Kidney (tissue), 14 donors: ENCODE data around the gene ELOVL6. TPM values are rescaled to one million over a fixed set of nuclear protein-coding genes. Genes with fewer than 3 reads are reported as not detected.

ENCODE experiments used
- DNase-seq, 5 donors: peaks; one replicate each; pipeline ENCODE4 v3.0.0-alpha.2; 2013 to 2020
- FAIRE-seq: peaks from 2 replicates; lab custom pipeline; 2012; peaks lifted over from hg19 to GRCh38; lab: Jason Lieb, UNC
- H3K27ac ChIP-seq, 2 donors: one replicate each; pipeline ENCODE4 v1.7.0; 2013; ENCODE audit warnings: low read depth in 2 of 2, low read length in 2 of 2, inconsistent platforms in 1 of 2
- H3K27me3 ChIP-seq: one replicate; pipeline ENCODE4 v1.7.1; 2013; ENCODE audit warnings: low read length, inconsistent platforms; ENCODE audit not compliant: control insufficient read depth, insufficient read depth
- H3K36me3 ChIP-seq, 3 donors: one replicate each; pipeline versions ENCODE4 v1.7.0 to v1.7.1; 2013; ENCODE audit warnings: low read length in 3 of 3, control low read depth in 1 of 3, inconsistent platforms in 1 of 3; ENCODE audit not compliant: insufficient read depth in 3 of 3, control insufficient read depth in 2 of 3
- H3K4me1 ChIP-seq, 3 donors: one replicate each; pipeline versions ENCODE4 v1.7.0 to v1.7.1; 2013; ENCODE audit warnings: low read length in 3 of 3, inconsistent platforms in 1 of 3, low read depth in 1 of 3; ENCODE audit not compliant: control insufficient read depth in 2 of 3, insufficient read depth in 2 of 3
- H3K4me3 ChIP-seq, 3 donors: one replicate each; pipeline versions ENCODE4 v1.7.0 to v1.8.1; 2013; ENCODE audit warnings: low read length in 3 of 3, control low read depth in 1 of 3, inconsistent platforms in 1 of 3
- H3K9ac ChIP-seq, 3 donors: one replicate each; pipeline versions ENCODE4 v1.7.0 to v1.7.1; 2013; ENCODE audit warnings: low read length in 3 of 3, control low read depth in 1 of 3, inconsistent platforms in 1 of 3
- H3K9me3 ChIP-seq, 3 donors: one replicate each; pipeline versions ENCODE4 v1.7.0 to v1.7.1; 2013; ENCODE audit warnings: low read length in 3 of 3, control low read depth in 1 of 3, inconsistent platforms in 1 of 3; ENCODE audit not compliant: control insufficient read depth in 2 of 3, insufficient read depth in 1 of 3
- intact Hi-C: fragments of 100-400 bp; cut with DNase I; formaldehyde crosslinking; loops from one replicate; pipeline ENCODE4 v1.11.1; 2022
- polyA plus RNA-seq: library from polyadenylated mRNA; stranded (reverse); fragments of 350-450 nt; fragmentation: Illumina TruSeq; extraction: RNeasy Lipid Tissue Mini Kit (QIAGEN cat#74804); gene quantifications from one replicate; pipeline ENCODE4 v1.2.3, GENCODE V29; 2014; ENCODE audit warnings: low read depth, low replicate concordance; ENCODE audit not compliant: insufficient read depth
- total RNA-seq: library from RNA; stranded (reverse); fragmentation: NEBNext Ultra II Directional; extraction: Animal tissue kit (Norgen Biotek cat#: 25700); gene quantifications from one replicate; pipeline ENCODE4 v1.2.1, GENCODE V29; 2021
- TF ChIP-seq, protein P1 (sequence below): IDR thresholded peaks from 3 replicates; pipeline ENCODE4 v1.5.1; 2012; ENCODE audit warnings: mild to moderate bottlenecking, moderate library complexity, borderline replicate concordance; ENCODE audit not compliant: insufficient read depth; ENCODE audit errors: extremely low read depth
- donor health status: control.
- donor health status: control.
- donor health status: control.
- donor health status: control.
- donor health status: control.
- donor health status: DM: yes; HTN: yes; CAD: no.
- donor health status: Normal renal cell carcinoma (clear cell type).

ELOVL6 gene
- total and polyA plus RNA-seq, 2 donors from 2014 or later: 10.7 to 21.5 TPM

GRCh38 chr4:110149089-110149488 is 49.3 kb downstream of the ELOVL6 start:
- Histone ChIP-seq H3K9me3 (peaks cover 0 to 4% (median 0%) of the 10 kb centered on the region in 3 donors), H3K4me1 (no peaks in the 10 kb centered on the region), H3K27ac (no peak overlapping the region), H3K4me3 (no peak overlapping the region), H3K36me3 (no peaks in the 10 kb centered on the region), H3K9ac (no peak overlapping the region), H3K27me3 (no peaks in the 10 kb centered on the region)
- no peak for DNase-seq
- TF ChIP-seq, protein P1, sequence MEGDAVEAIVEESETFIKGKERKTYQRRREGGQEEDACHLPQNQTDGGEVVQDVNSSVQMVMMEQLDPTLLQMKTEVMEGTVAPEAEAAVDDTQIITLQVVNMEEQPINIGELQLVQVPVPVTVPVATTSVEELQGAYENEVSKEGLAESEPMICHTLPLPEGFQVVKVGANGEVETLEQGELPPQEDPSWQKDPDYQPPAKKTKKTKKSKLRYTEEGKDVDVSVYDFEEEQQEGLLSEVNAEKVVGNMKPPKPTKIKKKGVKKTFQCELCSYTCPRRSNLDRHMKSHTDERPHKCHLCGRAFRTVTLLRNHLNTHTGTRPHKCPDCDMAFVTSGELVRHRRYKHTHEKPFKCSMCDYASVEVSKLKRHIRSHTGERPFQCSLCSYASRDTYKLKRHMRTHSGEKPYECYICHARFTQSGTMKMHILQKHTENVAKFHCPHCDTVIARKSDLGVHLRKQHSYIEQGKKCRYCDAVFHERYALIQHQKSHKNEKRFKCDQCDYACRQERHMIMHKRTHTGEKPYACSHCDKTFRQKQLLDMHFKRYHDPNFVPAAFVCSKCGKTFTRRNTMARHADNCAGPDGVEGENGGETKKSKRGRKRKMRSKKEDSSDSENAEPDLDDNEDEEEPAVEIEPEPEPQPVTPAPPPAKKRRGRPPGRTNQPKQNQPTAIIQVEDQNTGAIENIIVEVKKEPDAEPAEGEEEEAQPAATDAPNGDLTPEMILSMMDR: no peak
- intact Hi-C loops: no loop called here
- FAIRE-seq: no peak

- no peak for FAIRE-seq
Measured at GRCh38 chr4:110142461-110142860, 56.0 kb downstream of the ELOVL6 start.

GRCh38 chr4:110139815-110140214 is 58.6 kb downstream of the ELOVL6 start:
- H3K36me3 ChIP-seq: no peaks in the 10 kb centered on the region
- no peaks in the 10 kb centered on the region for H3K27me3 ChIP-seq
- TF ChIP-seq, protein P1: no peak
- no peak for DNase-seq
- intact Hi-C loops: no loop called here
- H3K4me3 ChIP-seq: no peak overlapping the region
- H3K9ac ChIP-seq: no peak overlapping the region
- no peaks in the 10 kb centered on the region for H3K4me1 ChIP-seq
- no peak overlapping the region for H3K27ac ChIP-seq
- no peak for FAIRE-seq
- no peaks in the 10 kb centered on the region for H3K9me3 ChIP-seq

More at GRCh38 chr4:110142461-110142860, 56.0 kb downstream of the ELOVL6 start:
- Histone ChIP-seq H3K36me3 (no peaks in the 10 kb centered on the region), H3K27ac (no peak overlapping the region), H3K9ac (no peak overlapping the region), H3K27me3 (no peaks in the 10 kb centered on the region), H3K4me3 (no peak overlapping the region), H3K9me3 (peaks cover 0 to 4% (median 0%) of the 10 kb centered on the region in 3 donors), H3K4me1 (no peaks in the 10 kb centered on the region)
- TF ChIP-seq, protein P1: no peak
- intact Hi-C loops: no loop called here
- no peak for DNase-seq

- no peak for DNase-seq
- FAIRE-seq: no peak
- intact Hi-C loops: no loop called here
Measured at GRCh38 chr4:110139111-110139510, 59.3 kb downstream of the ELOVL6 start.

More at GRCh38 chr4:110139111-110139510, 59.3 kb downstream of the ELOVL6 start:
- TF ChIP-seq, protein P1: no peak
- H3K9me3 ChIP-seq: no peaks in the 10 kb centered on the region
- H3K36me3 ChIP-seq: no peaks in the 10 kb centered on the region
- H3K9ac ChIP-seq: no peak overlapping the region
- H3K4me3 ChIP-seq: no peak overlapping the region
- no peaks in the 10 kb centered on the region for H3K4me1 ChIP-seq
- H3K27ac ChIP-seq: no peak overlapping the region
- no peaks in the 10 kb centered on the region for H3K27me3 ChIP-seq
